Thymus (tissue), 11 donors: Measurements from ENCODE around the gene SYT17. TPM values are rescaled to one million over a fixed set of nuclear protein-coding genes. Genes with fewer than 3 reads are reported as not detected.

ENCODE experiments used
- DNase-seq, 9 donors: peaks; one replicate each; pipeline ENCODE4 v3.0.0-alpha.2; 2013; ENCODE audit warnings: low spot score in 9 of 9, low read depth in 6 of 9, missing footprints in 1 of 9
- H3K27ac ChIP-seq, 2 donors: one replicate each; pipeline ENCODE4 v1.5.1; 2013; ENCODE audit warnings: control low read depth in 1 of 2, low read depth in 1 of 2, low read length in 1 of 2, mild to moderate bottlenecking in 1 of 2, moderate library complexity in 1 of 2
- H3K27me3 ChIP-seq, 2 donors: one replicate each; pipeline ENCODE4 v1.5.1; 2013; ENCODE audit warnings: low read length in 1 of 2; ENCODE audit not compliant: control insufficient read depth in 2 of 2, insufficient read depth in 1 of 2
- H3K36me3 ChIP-seq, 2 donors: one replicate each; pipeline ENCODE4 v1.5.1; 2013; ENCODE audit warnings: low read length in 1 of 2, mild to moderate bottlenecking in 1 of 2, moderate library complexity in 1 of 2; ENCODE audit not compliant: control insufficient read depth in 2 of 2, insufficient read depth in 2 of 2
- H3K4me1 ChIP-seq, 2 donors: one replicate each; pipeline ENCODE4 v1.5.1; 2013; ENCODE audit warnings: low read length in 2 of 2; ENCODE audit not compliant: control insufficient read depth in 2 of 2, insufficient read depth in 2 of 2
- H3K4me3 ChIP-seq, 2 donors: one replicate each; pipeline ENCODE4 v1.5.1; 2013; ENCODE audit warnings: low read length in 2 of 2, control low read depth in 1 of 2, mild to moderate bottlenecking in 1 of 2
- H3K9me3 ChIP-seq, 2 donors: one replicate each; pipeline ENCODE4 v1.5.1; 2013; ENCODE audit warnings: low read length in 1 of 2, mild to moderate bottlenecking in 1 of 2; ENCODE audit not compliant: control insufficient read depth in 2 of 2, insufficient read depth in 1 of 2
- WGBS: extraction: QIAGEN DNeasy Blood & Tissue Kit; methylation state at CpG from one replicate; pipeline ENCODE4 v1.1.7; 2013; 5-methylcytosine and 5-hydroxymethylcytosine counted together
- polyA plus RNA-seq: library from polyadenylated mRNA; stranded (reverse); fragments of 200-250 nt; gene quantifications from one replicate; pipeline ENCODE4 v1.2.3, GENCODE V29; 2013
- total RNA-seq: library from RNA; stranded (reverse); fragments of 120-200 nt; gene quantifications from one replicate; pipeline ENCODE4 v1.2.4, GENCODE V29; 2013
- donor health status: healthy.

SYT17 gene
- total and polyA plus RNA-seq, 2 donors: 0.38 to 0.52 TPM

GRCh38 chr16:19316846-19317245, 148.8 kb downstream of the SYT17 start:
- H3K27me3 ChIP-seq: no peaks in the 10 kb centered on the region
- H3K9me3 ChIP-seq: no peaks in the 10 kb centered on the region
- H3K4me3 ChIP-seq: no peak overlapping the region
- 58% methylated on average over 7 of the region's 7 CpGs for WGBS
- H3K4me1 ChIP-seq: no peaks in the 10 kb centered on the region
- no peak for DNase-seq
- no peaks in the 10 kb centered on the region for H3K36me3 ChIP-seq
- no peak overlapping the region for H3K27ac ChIP-seq

Other genes with a start within 250 kb of the SYT17 start
- gene SMG1, start 241.8 kb upstream of the SYT17 start, total RNA-seq: 31.9 TPM
- 20.8 TPM for gene SMG1, start 241.8 kb upstream of the SYT17 start, polyA plus RNA-seq
- 0.14 TPM for gene TMC7, start 184.3 kb upstream of the SYT17 start, total RNA-seq
- 0.41 TPM for gene TMC7, start 184.3 kb upstream of the SYT17 start, polyA plus RNA-seq
- 14.3 TPM for gene COQ7, start 100.6 kb upstream of the SYT17 start, total RNA-seq
- 15.4 TPM for gene COQ7, start 100.6 kb upstream of the SYT17 start, polyA plus RNA-seq
- 2.5 TPM for gene ITPRIPL2, start 54.3 kb upstream of the SYT17 start, total RNA-seq
- gene ITPRIPL2, start 54.3 kb upstream of the SYT17 start, polyA plus RNA-seq: 5.3 TPM
- gene CLEC19A, start 117.5 kb downstream of the SYT17 start, total RNA-seq: 0.05 TPM
- gene CLEC19A, start 117.5 kb downstream of the SYT17 start, polyA plus RNA-seq: 0.09 TPM
- under 0.01 TPM for gene TMC5, start 249.6 kb downstream of the SYT17 start, total RNA-seq
- 0.09 TPM for gene TMC5, start 249.6 kb downstream of the SYT17 start, polyA plus RNA-seq